Keratinocyte (primary cell): ENCODE results near the gene CLEC16A. TPM values are rescaled to one million over a fixed set of nuclear protein-coding genes. Genes with fewer than 3 reads are reported as not detected.

Source experiments
- DNase-seq: peaks from one replicate; pipeline ENCODE4 v3.0.0-alpha.2; 2011; ENCODE audit warnings: low read depth, missing footprints, low spot score
- FAIRE-seq: peaks from 2 replicates; lab custom pipeline; 2011; peaks lifted over from hg19 to GRCh38; lab: Jason Lieb, UNC
- H2AFZ ChIP-seq: 2 replicates; pipeline ENCODE4 v1.6.0; 2012; ENCODE audit warnings: low read length, control low read depth, inconsistent platforms; ENCODE audit not compliant: control insufficient read depth
- H3K27ac ChIP-seq: 2 replicates; pipeline ENCODE4 v1.5.1; 2011; ENCODE audit warnings: low read length; ENCODE audit not compliant: control insufficient read depth, insufficient read depth
- H3K27me3 ChIP-seq: 3 replicates; pipeline ENCODE4 v1.6.0; 2011; ENCODE audit warnings: low read length; ENCODE audit not compliant: control insufficient read depth, insufficient read depth; ENCODE audit errors: extremely low read depth
- H3K36me3 ChIP-seq, 2 experiments: 2 replicates in 1 of 2; 3 replicates in 1 of 2; pipeline ENCODE4 v1.5.1; 2011; ENCODE audit warnings: low read length in 2 of 2, mild to moderate bottlenecking in 1 of 2; ENCODE audit not compliant: control insufficient read depth in 2 of 2, insufficient read depth in 2 of 2; ENCODE audit errors: extremely low read depth in 1 of 2
- H3K4me1 ChIP-seq: 3 replicates; pipeline ENCODE4 v1.5.1; 2011; ENCODE audit warnings: low read length; ENCODE audit not compliant: control insufficient read depth, insufficient read depth; ENCODE audit errors: extremely low read depth
- H3K4me2 ChIP-seq: 3 replicates; pipeline ENCODE4 v1.6.0; 2011; ENCODE audit warnings: low read depth, low read length; ENCODE audit not compliant: control insufficient read depth, insufficient read depth; ENCODE audit errors: extremely low read depth
- H3K4me3 ChIP-seq, 3 experiments: fragments of 200-600 bp in 1 of 3; sonication (generic) in 1 of 3; 2 replicates in 2 of 3; 3 replicates in 1 of 3; pipeline ENCODE4 v1.5.1; 2011 to 2016; ENCODE audit warnings: low read length in 3 of 3, mild to moderate bottlenecking in 3 of 3, control low read depth in 2 of 3, inconsistent platforms in 1 of 3, low read depth in 1 of 3, mixed read lengths in 1 of 3, mixed run types in 1 of 3, moderate library complexity in 1 of 3; ENCODE audit not compliant: control insufficient read depth in 2 of 3, insufficient read depth in 2 of 3; ENCODE audit errors: extremely low read depth in 1 of 3
- H3K79me2 ChIP-seq: 2 replicates; pipeline ENCODE4 v1.6.0; 2012; ENCODE audit warnings: low read length; ENCODE audit not compliant: control insufficient read depth, insufficient read depth
- H3K9ac ChIP-seq: 3 replicates; pipeline ENCODE4 v1.6.0; 2011; ENCODE audit warnings: low read length; ENCODE audit not compliant: control insufficient read depth, insufficient read depth; ENCODE audit errors: extremely low read depth
- H3K9me1 ChIP-seq: 3 replicates; pipeline ENCODE4 v1.6.0; 2011; ENCODE audit warnings: low read length; ENCODE audit not compliant: control insufficient read depth, insufficient read depth; ENCODE audit errors: extremely low read depth
- H3K9me3 ChIP-seq: 2 replicates; pipeline ENCODE4 v1.5.1; 2012; ENCODE audit warnings: low read depth, low read length; ENCODE audit not compliant: control insufficient read depth
- H4K20me1 ChIP-seq: 3 replicates; pipeline ENCODE4 v1.6.0; 2011; ENCODE audit warnings: low read length; ENCODE audit not compliant: control insufficient read depth, insufficient read depth; ENCODE audit errors: extremely low read depth
- CTCF ChIP-seq, 3 experiments: IDR thresholded peaks in 1 of 3; conservative IDR thresholded peaks in 1 of 3; optimal IDR thresholded peaks in 1 of 3; 2 replicates in 2 of 3; 3 replicates in 1 of 3; pipeline versions ENCODE3 to v1.5.1; 2011; ENCODE audit warnings: low read length in 3 of 3, mild to moderate bottlenecking in 3 of 3, moderate library complexity in 2 of 3, control low read depth in 1 of 3, inconsistent platforms in 1 of 3; ENCODE audit not compliant: insufficient read depth in 2 of 3; ENCODE audit errors: extremely low read depth in 1 of 3
- EZH2 ChIP-seq: IDR thresholded peaks from one replicate; pipeline ENCODE4 v1.6.1; 2012; ENCODE audit warnings: inconsistent platforms, mild to moderate bottlenecking, low read length, moderate library complexity
- dilution Hi-C: fragments of 300-500 bp; cut with MboI; formaldehyde crosslinking; loops from one replicate; pipeline ENCODE4 v1.7.0; 2020; ENCODE audit warnings: low sequenced_read_pairs; ENCODE audit not compliant: extremely low pct_ligation_motif_present
- polyA plus RNA-seq, 5 experiments: library from polyadenylated mRNA; depleted of rRNA in 3 of 5; stranded (reverse) in 3 of 5; stranded (forward) in 1 of 5; unstranded in 1 of 5; fragments of >200 nt; gene quantifications; 1 replicate in 1 of 5; 2 replicates in 3 of 5; 3 replicates in 1 of 5; pipeline versions ENCODE4 v1.2.1 to v1.2.3, GENCODE V29; 2011 to 2012; ENCODE audit warnings: missing spikeins in 2 of 5, low read depth in 1 of 5, low replicate concordance in 1 of 5

Gene CLEC16A
- polyA plus RNA-seq, 1 donor (not counting 4 experiments of a cell fraction or from before 2014, with no cell fraction given): 9.5 TPM

- H3K9ac ChIP-seq: no peak overlapping the region
- FAIRE-seq (no peak), DNase-seq (no peak)
- H3K27me3 ChIP-seq: no peaks in the 10 kb centered on the region
- H3K36me3 ChIP-seq: peaks cover 20 to 22% of the 10 kb centered on the region in 2 experiments
- no peak overlapping the region for H3K4me3 ChIP-seq
- H3K27ac ChIP-seq: no peak overlapping the region
- H3K79me2 ChIP-seq: no peaks in the 10 kb centered on the region
- no peaks in the 10 kb centered on the region for H3K9me1 ChIP-seq
- no peaks in the 10 kb centered on the region for H3K9me3 ChIP-seq
- H3K4me1 ChIP-seq: peaks cover 10% of the 10 kb centered on the region
- no peak overlapping the region for H2AFZ ChIP-seq
- dilution Hi-C loops: no loop called here
- TF ChIP-seq EZH2: no peak
- TF ChIP-seq CTCF (optimal IDR thresholded peaks at IDR 0.05 in 1 of 3, IDR thresholded peaks at IDR 0.05 in 1 of 3, conservative IDR thresholded peaks at IDR 0.05 in 1 of 3; ENCODE audit: extremely low read depth in 1 of 3, insufficient read depth in 2 of 3, low read length in 3 of 3): no peak
- no peak overlapping the region for H3K4me2 ChIP-seq
- no peaks in the 10 kb centered on the region for H4K20me1 ChIP-seq
These were observed 23.6 kb downstream of the CLEC16A start for GRCh38 chr16:10967986-10968385.

- no peaks in the 10 kb centered on the region for H3K9me3 ChIP-seq
- H3K27me3 ChIP-seq: no peaks in the 10 kb centered on the region
- H2AFZ ChIP-seq: no peak overlapping the region
- no peak for TF ChIP-seq CTCF (optimal IDR thresholded peaks at IDR 0.05 in 1 of 3, IDR thresholded peaks at IDR 0.05 in 1 of 3, conservative IDR thresholded peaks at IDR 0.05 in 1 of 3; ENCODE audit: extremely low read depth in 1 of 3, insufficient read depth in 2 of 3, low read length in 3 of 3)
- TF ChIP-seq EZH2: no peak
- FAIRE-seq (no peak), DNase-seq (no peak)
- no peaks in the 10 kb centered on the region for H3K9me1 ChIP-seq
- H3K4me1 ChIP-seq: peaks cover 10% of the 10 kb centered on the region
- H4K20me1 ChIP-seq: no peaks in the 10 kb centered on the region
- H3K79me2 ChIP-seq: no peaks in the 10 kb centered on the region
- H3K4me3 ChIP-seq: no peak overlapping the region
- peaks cover 17 to 20% of the 10 kb centered on the region in 2 experiments for H3K36me3 ChIP-seq
- no peak overlapping the region for H3K4me2 ChIP-seq
- no peak overlapping the region for H3K9ac ChIP-seq
- no peak overlapping the region for H3K27ac ChIP-seq
- dilution Hi-C loops: no loop called here
These were observed 24.1 kb downstream of the CLEC16A start for GRCh38 chr16:10968498-10968897.
